ENCODE results near the gene TRPM8. TPM values are rescaled to one million over a fixed set of nuclear protein-coding genes. Genes with fewer than 3 reads are reported as not detected.
"Not testable (repeated sequence)": the region's sequence is repeated elsewhere in the genome, so short reads cannot be mapped to it uniquely, and the experiment has no call there.

The TRPM8 gene
- total and polyA plus RNA-seq, 2 of the 8 experiments (the other 6 are each of a cell fraction or from before 2014, with no cell fraction given), result 0.18 to 0.54 TPM

GRCh38 chr2:233972460-233972859 is 55.3 kb downstream of the TRPM8 start:
- H2BK20ac ChIP-seq (ENCODE audit: low read length); H3K9me3 ChIP-seq (ENCODE audit: insufficient read depth in 2 of 2, low read depth in 1 of 2, low read length in 1 of 2); H3K14ac ChIP-seq (ENCODE audit: insufficient read length); H3K56ac ChIP-seq (replicated peaks; ENCODE audit: insufficient read length, low read depth, low read length); H3K79me1 ChIP-seq (ENCODE audit: low read depth, low read length); H2BK120ac ChIP-seq (replicated peaks; ENCODE audit: low read depth, low read length); H2AFZ ChIP-seq (ENCODE audit: low read length); H3K23me2 ChIP-seq (ENCODE audit: low read depth, low read length); H3K4ac ChIP-seq (replicated peaks; ENCODE audit: insufficient read length, low read depth, low read length); H4K20me1 ChIP-seq (replicated peaks in 1 of 2; ENCODE audit: control insufficient read depth in 1 of 2, insufficient read depth in 2 of 2, low read length in 2 of 2); H4K91ac ChIP-seq (replicated peaks; ENCODE audit: insufficient read length, low read length); H3K27me3 ChIP-seq (replicated peaks in 1 of 4; ENCODE audit: control insufficient read depth in 3 of 4, extremely low read depth in 1 of 4, insufficient read depth in 3 of 4, low read length in 3 of 4); H2AK5ac ChIP-seq (ENCODE audit: low read depth, low read length); H3K18ac ChIP-seq (ENCODE audit: extremely low read depth, low read length); CTCF ChIA-PET (ENCODE audit: partially characterized antibody); H3K79me2 ChIP-seq (ENCODE audit: control insufficient read depth in 1 of 2, insufficient read depth in 2 of 2, low read length in 2 of 2); H2BK12ac ChIP-seq (ENCODE audit: low read depth, low read length); H4K5ac ChIP-seq (ENCODE audit: insufficient read length, low read depth, low read length); H3K23ac ChIP-seq (ENCODE audit: insufficient read length); H2BK5ac ChIP-seq (ENCODE audit: low read depth, low read length); H3K4me1 ChIP-seq (replicated peaks in 1 of 4; ENCODE audit: control insufficient read depth in 3 of 4, insufficient read depth in 4 of 4, low read length in 3 of 4); H3K4me3 ChIP-seq (ENCODE audit: extremely low read depth in 1 of 4, insufficient read depth in 2 of 4, low read depth in 3 of 4, low read length in 4 of 4); H3K36me3 ChIP-seq (ENCODE audit: control insufficient read depth in 2 of 4, insufficient read depth in 4 of 4, low read length in 3 of 4); H3K9ac ChIP-seq (replicated peaks in 1 of 4; ENCODE audit: extremely low read depth in 1 of 4, low read depth in 3 of 4, low read length in 3 of 4); H2BK15ac ChIP-seq (ENCODE audit: low read length); H4K8ac ChIP-seq (ENCODE audit: extremely low read depth, insufficient read depth, low read length); DNase-seq (ENCODE audit: low read depth in 1 of 2, low spot score in 2 of 2); FAIRE-seq; H3K27ac ChIP-seq (ENCODE audit: low read depth, low read length); H3K4me2 ChIP-seq (ENCODE audit: insufficient read depth in 1 of 2, low read depth in 2 of 2, low read length in 2 of 2): not testable (repeated sequence)
- 95% methylated on average over 12 of the region's 29 CpGs; no CpG with 5 or more reads in 1 of the 2 experiments for WGBS, 2 experiments (ENCODE audit: extremely low coverage in 1 of 2, insufficient coverage in 1 of 2, insufficient read length in 1 of 2, insufficient replicate concordance in 2 of 2, low coverage in 1 of 2, low lambda C conversion rate in 2 of 2, missing lambda C conversion rate in 1 of 2)
- POLR2A ChIA-PET (ENCODE audit: partially characterized antibody), result interaction anchor here (0.8 kb wide), 1 partner anchor 524 kb away, joined by 3 read pairs; the partner anchor contains the start of gene ARL4C
